ENCODE data around the gene CHRNA10.
"Not testable (repeated sequence)": the region's sequence is repeated elsewhere in the genome, so short reads cannot be mapped to it uniquely, and the experiment has no call there.

CHRNA10 gene

DNA sequence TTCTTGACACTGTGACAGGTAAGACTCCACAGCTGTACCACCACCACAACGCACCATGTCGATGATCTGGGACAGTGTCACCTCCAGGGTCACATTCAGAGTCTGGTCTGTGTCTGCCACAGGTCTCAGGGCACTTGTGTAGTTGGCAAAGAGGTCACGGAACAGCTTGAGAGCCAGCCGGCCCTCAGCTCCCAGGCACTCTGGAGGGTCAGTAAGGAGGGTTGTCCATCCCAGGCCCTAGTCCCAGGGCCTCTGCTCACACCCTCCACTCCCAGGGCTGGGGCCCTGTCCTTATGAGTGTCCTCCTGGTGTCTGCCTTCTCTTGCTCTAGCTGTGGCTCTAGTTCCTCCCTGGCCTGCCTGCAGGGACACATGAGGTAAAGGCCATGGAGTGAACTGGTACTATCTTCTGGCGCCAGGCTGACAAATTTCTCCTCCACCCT is 1.4 kb downstream of the CHRNA10 start:
- no peak overlapping the region for H3K4me3 Mint-ChIP-seq
- H3K9me3 Mint-ChIP-seq, result no peaks in the 10 kb centered on the region
- H3K27ac Mint-ChIP-seq, result no peak overlapping the region
- H3K4me1 Mint-ChIP-seq, result no peaks in the 10 kb centered on the region
- no peaks in the 10 kb centered on the region for H3K27me3 Mint-ChIP-seq
- H3K36me3 Mint-ChIP-seq, result peaks cover 18% of the 10 kb centered on the region

DNA sequence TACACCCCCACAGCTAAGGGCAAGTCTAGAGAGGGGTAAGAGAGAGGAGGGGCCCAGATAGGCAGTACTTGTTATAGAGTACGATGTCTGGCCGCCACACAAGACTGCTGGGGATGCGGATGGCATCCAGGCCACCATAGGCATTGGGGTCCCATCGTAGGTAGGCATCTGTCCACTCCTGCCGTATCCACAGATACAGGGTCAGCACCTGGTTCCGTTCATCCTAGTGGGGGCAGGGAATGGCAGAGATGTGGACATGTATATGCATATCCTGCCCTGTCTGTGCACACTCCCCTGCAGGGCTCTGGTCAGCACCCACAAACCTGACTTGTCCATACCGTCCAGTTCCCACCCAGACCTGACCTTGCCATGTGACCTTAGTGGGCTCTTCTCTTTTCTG is 2.1 kb downstream of the CHRNA10 start:
- Mint-ChIP-seq H3K36me3 (peaks cover 14% of the 10 kb centered on the region), H3K27ac (no peak overlapping the region), H3K27me3 (no peaks in the 10 kb centered on the region), H3K4me1 (no peaks in the 10 kb centered on the region), H3K9me3 (no peaks in the 10 kb centered on the region), H3K4me3 (no peak overlapping the region)

DNA sequence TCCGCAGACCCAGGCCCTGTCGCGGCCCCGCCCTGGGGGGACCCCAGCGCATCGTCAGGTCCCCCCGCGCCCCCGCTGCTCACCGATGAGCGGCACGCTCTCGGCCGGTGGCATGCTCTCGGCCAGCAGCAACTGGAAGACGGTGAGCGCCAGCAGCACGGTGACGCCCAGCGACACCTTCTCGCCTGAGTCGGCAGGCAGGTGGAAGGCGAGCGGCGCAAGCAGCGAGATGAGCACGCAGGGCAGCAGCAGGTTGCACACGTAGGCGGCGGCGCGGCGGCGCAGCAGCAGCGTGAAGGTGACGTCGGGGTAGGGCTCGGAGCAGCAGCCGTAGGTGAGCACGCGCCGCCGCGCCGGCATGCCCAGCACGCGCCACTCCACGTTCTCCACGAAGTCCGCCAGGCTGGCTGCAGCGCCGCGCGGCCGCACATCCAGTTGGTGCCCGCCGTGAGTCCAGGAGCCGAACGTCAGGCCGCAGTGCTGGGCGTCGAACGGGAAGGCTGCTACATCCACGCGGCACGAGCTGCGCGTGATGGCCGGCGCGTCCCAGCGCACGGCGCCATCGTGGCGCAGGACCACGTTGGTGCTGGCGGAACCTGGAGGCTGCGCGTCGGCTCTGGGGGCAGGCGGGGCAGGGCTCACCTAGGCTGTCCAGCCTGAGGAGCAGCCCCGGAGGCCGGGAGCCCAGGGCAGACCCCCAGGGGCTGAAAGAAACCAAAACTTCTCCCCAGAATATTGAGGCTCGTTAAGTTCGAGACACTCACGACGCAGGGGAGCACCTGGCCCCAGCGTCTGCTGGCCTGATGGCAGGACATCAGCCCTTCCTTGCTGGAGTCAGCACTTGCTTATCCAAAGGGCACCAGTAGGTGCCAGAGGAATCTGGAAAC is 3.8 kb downstream of the CHRNA10 start:
- no peak overlapping the region for H3K4me3 Mint-ChIP-seq
- H3K9me3 Mint-ChIP-seq, result no peaks in the 10 kb centered on the region
- H3K4me1 Mint-ChIP-seq, result no peaks in the 10 kb centered on the region
- H3K27ac Mint-ChIP-seq, result no peak overlapping the region
- H3K36me3 Mint-ChIP-seq, result peaks cover 12% of the 10 kb centered on the region
- H3K27me3 Mint-ChIP-seq, result no peaks in the 10 kb centered on the region

DNA sequence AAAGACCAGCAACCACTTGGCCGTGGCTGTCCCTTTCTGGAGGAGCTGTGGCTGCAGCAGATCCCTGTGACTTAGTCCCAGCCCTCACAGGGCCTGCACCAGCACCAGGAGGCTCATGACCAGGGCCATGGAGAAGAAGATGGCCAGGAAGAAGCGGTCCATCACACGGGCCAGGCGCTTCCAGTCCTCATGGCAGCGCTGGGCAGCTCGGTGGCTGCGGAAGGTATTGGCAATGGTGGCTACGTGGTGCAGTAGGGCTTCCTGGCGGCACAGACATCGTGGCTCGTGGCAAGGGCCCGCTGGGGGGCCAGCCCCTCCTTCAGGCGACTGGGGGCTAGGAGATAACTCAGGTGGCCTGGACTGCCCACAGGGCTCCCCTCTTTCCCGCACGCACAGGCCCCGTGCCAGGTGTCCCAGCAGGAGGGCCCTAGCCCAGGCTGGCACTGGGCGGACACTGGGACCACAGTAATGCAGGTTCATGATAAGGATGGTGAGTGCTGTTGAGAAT is 5.1 kb downstream of the CHRNA10 start:
- no peak overlapping the region for H3K27ac Mint-ChIP-seq
- no peaks in the 10 kb centered on the region for H3K9me3 Mint-ChIP-seq
- peaks cover 8% of the 10 kb centered on the region for H3K36me3 Mint-ChIP-seq
- no peak overlapping the region for H3K4me3 Mint-ChIP-seq
- no peaks in the 10 kb centered on the region for H3K27me3 Mint-ChIP-seq
- no peaks in the 10 kb centered on the region for H3K4me1 Mint-ChIP-seq

DNA sequence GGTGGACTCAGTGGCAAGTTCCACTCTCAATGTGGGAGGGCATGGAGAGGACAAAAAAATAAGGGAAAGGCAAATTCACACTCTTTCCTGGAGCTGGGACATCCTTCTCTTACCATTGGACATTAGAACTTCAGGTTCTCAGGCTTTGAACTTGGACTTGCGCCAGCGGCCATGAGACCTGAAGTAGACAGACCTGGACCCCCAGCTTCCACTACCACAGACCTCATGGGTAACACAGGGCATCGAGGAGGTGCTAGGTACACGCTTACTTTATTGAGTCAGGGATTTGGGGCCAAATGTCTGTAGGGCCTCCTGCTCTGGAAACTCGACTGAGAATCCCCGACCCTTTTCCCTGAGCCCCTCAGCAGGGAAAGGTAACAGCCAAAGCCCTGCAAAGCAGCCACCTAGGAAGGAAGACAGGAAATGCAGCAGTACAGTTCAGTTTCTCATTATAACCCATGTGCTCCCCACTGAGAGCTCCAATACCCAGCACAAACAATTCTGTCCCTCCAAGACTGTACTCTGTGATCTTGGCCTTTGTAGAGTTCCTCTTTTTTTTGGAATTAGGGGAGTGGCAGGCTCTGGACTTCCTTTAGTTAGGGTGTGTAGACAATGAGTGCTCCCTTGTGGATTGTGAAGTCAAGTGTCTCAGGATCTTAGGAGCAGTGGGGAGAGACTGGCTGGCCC is 5.7 kb downstream of the CHRNA10 start:
- Mint-ChIP-seq H3K27me3 (no peaks in the 10 kb centered on the region), H3K36me3 (peaks cover 8% of the 10 kb centered on the region), H3K4me3 (no peak overlapping the region), H3K27ac (no peak overlapping the region), H3K9me3 (no peaks in the 10 kb centered on the region), H3K4me1 (no peaks in the 10 kb centered on the region)

DNA sequence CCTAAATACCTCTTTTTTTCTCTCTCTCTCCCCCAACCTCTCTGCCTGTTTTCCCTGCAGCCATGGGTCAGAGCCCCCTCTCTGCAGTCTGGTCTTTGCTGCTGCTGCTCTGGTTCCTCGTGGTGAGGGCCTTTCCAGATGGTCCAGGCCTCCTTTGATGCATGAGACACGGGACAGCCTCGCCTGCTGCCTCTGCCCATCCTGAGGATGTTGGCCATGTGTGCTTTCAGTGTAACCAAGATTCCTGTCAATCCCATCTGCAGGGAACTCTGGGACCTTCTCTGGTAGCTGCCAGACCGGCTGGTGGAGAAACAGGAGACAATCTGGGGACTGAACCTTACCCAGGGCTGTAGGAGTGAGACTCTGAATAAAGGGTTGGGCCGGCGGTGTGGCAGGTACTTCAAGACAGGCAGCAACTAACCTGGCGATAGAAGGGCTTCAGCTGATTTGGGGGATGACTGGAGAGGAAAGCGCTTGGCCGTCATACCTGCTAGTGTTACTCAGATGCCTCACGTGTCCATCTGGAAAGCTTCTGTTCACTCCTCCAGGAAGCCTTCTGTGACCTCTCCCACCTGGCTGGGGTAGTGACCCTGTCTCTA is 7.1 kb downstream of the CHRNA10 start:
- Mint-ChIP-seq H3K4me3 (no peak overlapping the region), H3K27ac (no peak overlapping the region), H3K27me3 (no peaks in the 10 kb centered on the region), H3K9me3 (no peaks in the 10 kb centered on the region), H3K4me1 (no peaks in the 10 kb centered on the region), H3K36me3 (peaks cover 4% of the 10 kb centered on the region)

DNA sequence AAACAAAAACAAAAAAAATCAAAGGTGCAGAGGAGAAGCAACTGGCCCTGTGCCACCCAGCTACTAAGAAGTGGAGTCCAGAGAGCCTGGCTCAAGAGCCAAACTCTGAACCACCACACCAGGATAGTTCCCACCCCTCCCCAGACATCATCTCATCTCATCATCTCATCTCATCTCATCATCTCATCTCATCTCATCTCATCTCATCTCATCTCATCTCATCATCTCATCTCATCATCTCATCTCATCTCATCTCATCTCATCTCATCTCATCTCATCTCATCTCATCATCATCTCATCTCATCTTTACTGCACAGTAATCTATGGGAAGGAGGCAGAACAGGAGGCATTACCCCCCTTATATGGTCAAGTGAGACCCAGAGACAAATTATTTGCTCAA is 8.3 kb downstream of the CHRNA10 start:
- Mint-ChIP-seq H3K36me3 (no peaks in the 10 kb centered on the region), H3K4me3 (no peak overlapping the region), H3K27ac (no peak overlapping the region), H3K9me3 (no peaks in the 10 kb centered on the region), H3K4me1 (no peaks in the 10 kb centered on the region), H3K27me3 (no peaks in the 10 kb centered on the region)

DNA sequence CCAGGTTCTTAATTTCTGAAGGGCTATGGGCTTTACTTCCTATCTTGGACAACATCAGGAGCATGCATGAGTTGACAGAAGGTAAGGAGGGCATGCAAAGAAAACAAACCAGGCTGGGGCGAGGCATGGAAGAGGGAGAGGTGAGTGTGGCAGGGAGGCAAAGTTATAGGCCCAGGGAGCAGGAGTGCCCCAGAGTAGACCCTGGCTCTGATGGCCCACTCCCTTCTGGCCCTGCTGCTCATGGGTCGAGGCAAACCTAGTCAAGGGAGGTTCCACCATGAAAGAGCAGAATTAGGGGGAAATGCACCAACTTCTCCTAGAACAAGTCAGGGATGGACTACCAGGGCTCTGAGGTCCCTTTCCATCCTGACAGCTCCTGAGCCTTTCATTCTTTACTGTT is 10.2 kb downstream of the CHRNA10 start:
- Mint-ChIP-seq H3K36me3 (no peaks in the 10 kb centered on the region), H3K9me3 (no peaks in the 10 kb centered on the region), H3K4me1 (no peaks in the 10 kb centered on the region), H3K27me3 (no peaks in the 10 kb centered on the region), H3K27ac (no peak overlapping the region), H3K4me3 (no peak overlapping the region)

DNA sequence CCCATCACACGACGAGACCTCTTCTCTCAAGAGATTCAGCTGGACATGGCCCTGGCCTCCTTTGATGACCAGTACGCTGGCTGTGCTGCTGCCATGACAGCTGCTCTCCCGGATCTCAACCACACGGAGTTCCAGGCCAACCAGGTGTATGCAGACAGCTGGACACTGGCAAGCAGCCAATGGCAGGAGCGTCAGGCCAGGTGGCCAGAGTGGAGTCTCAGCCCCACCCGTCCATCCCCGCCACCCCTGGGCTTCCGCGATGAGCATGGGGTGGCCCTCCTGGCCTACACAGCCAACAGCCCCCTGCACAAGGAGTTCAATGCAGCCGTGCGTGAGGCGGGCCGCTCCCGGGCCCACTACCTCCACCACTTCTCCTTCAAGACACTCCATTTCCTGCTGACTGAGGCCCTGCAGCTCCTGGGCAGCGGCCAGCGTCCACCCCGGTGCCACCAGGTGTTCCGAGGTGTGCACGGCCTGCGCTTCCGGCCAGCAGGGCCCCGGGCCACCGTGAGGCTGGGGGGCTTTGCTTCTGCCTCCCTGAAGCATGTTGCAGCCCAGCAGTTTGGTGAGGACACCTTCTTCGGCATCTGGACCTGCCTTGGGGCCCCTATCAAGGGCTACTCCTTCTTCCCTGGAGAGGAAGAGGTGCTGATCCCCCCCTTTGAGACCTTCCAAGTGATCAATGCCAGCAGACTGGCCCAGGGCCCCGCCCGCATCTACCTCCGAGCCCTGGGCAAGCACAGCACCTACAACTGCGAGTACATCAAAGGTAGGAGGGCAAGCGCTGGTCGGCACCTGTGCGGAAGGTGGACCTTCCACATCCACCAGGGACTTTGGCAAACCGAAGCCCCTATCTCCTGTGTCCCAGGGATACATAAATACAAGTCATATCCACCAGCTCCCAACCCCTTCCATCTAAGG is 11.3 kb downstream of the CHRNA10 start:
- no peaks in the 10 kb centered on the region for H3K9me3 Mint-ChIP-seq
- H3K27ac Mint-ChIP-seq, result no peak overlapping the region
- H3K4me3 Mint-ChIP-seq, result no peak overlapping the region

DNA sequence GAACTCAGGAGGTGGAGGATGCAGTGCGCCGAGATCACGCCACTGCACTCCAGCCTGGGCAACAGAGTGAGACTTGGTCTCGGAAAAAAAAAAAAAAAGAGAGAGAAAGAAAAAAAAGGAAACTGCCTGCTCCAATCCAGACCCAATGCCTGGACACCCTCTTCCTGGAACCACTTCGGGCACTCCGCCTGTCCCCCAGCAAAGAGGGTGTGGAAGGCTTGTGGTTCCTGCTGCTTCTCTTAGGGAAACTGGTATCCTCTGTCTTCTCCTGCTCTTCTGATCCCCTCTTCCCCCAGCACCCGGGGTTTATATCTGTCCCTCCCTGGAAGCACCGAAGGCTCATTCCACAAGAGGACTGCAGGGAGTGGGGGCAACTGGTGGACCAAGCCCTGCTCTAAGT is 12.9 kb downstream of the CHRNA10 start:
- no peak overlapping the region for H3K27ac Mint-ChIP-seq
- H3K9me3 Mint-ChIP-seq, result no peaks in the 10 kb centered on the region
- H3K4me3 Mint-ChIP-seq, result no peak overlapping the region
- H3K36me3 Mint-ChIP-seq, result no peaks in the 10 kb centered on the region
- H3K27me3 Mint-ChIP-seq, result peaks cover 2% of the 10 kb centered on the region
- H3K4me1 Mint-ChIP-seq, result no peaks in the 10 kb centered on the region

More for the DNA sequence above, 11.3 kb downstream of the CHRNA10 start:
- Mint-ChIP-seq H3K4me1 (no peaks in the 10 kb centered on the region), H3K36me3 (no peaks in the 10 kb centered on the region), H3K27me3 (peaks cover 2% of the 10 kb centered on the region)

DNA sequence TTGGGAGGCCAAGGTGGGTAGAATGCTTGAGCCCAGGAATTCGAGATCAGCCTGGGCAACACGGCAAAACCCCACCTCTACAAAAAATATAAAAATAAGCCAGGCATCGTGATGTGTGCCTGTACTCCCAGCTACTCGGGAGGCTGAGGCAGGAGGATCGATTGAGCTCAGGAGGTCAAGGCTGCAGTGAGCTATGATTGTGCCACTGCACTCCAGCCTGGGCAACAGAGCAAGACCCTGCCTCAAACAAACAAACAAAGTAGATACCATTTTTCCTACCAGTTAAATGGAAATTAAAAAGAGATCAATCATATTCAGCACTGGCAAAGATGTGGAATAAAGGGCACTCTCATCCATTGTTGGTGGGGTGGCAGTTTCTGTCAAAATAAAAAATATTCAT is 13.9 kb downstream of the CHRNA10 start:
- H3K36me3 Mint-ChIP-seq, H3K4me3 Mint-ChIP-seq, H3K9me3 Mint-ChIP-seq, H3K4me1 Mint-ChIP-seq, H3K27ac Mint-ChIP-seq, H3K27me3 Mint-ChIP-seq: not testable (repeated sequence)

DNA sequence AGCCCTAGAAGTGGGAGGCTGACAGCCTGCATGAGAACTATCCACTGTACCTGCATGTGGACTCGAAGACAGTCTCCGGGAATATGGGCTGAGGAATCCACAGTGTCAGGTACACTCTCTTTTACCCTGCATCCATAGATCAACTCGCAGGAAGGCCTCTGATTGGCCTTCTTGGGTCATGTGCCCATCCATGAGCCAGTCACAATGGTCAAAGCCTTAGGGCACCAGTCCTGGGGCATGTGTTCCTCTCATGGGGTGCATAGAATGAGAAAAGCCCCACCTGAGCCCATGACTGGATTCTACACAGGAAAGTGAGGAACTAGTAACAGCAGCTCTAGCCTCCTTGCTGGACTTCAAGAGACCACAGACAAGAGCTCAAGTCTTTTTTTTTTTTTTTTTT is 15.6 kb downstream of the CHRNA10 start:
- H3K4me1 Mint-ChIP-seq, result no peaks in the 10 kb centered on the region
- H3K9me3 Mint-ChIP-seq, result no peaks in the 10 kb centered on the region
- no peak overlapping the region for H3K27ac Mint-ChIP-seq
- H3K4me3 Mint-ChIP-seq, result no peak overlapping the region
- H3K27me3 Mint-ChIP-seq, result peaks cover 6% of the 10 kb centered on the region
- no peaks in the 10 kb centered on the region for H3K36me3 Mint-ChIP-seq

DNA sequence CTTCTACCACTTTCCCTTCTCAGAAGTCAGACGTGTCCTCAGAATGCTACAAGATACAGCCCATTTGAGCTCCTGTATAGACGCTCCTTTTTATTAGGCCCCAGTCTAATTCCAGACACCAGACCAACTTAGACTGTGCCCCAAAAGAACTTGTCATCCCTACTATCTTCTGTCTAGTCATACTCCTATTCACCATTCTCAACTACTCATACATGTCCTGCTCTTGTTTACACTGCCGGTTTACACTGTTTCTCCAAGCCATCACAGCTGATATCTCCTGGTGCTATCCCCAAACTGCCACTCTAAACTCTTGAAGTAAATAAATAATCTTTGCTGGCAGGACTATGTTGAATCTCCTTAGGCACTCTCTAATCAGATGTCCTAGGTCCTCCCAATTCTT is 18.7 kb downstream of the CHRNA10 start:
- peaks cover 26% of the 10 kb centered on the region for H3K27me3 Mint-ChIP-seq
- not testable (repeated sequence) for H3K4me3 Mint-ChIP-seq, H3K27ac Mint-ChIP-seq, H3K9me3 Mint-ChIP-seq, H3K36me3 Mint-ChIP-seq, H3K4me1 Mint-ChIP-seq

DNA sequence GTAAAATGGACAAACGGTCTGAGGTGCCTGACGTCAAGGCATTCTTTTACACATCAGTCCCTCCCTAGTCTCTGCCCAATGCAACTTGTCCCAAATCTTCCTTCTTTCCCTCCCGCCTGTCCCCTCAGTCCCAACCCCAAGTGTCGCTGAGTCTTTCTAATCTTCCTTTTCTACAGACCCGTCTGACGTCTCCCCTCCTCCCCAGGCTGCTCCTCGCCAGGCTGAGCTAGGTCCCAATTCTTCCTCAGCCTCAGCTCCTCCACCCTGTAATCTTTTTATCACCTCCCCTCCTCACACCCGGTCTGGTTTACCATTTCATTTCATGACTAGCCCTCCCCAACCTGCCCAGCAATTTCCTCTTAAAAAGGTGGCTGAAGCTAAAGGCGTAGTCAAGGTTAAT is 21.8 kb downstream of the CHRNA10 start:
- not testable (repeated sequence) for H3K4me1 Mint-ChIP-seq
- peaks cover 26% of the 10 kb centered on the region for H3K27me3 Mint-ChIP-seq

DNA sequence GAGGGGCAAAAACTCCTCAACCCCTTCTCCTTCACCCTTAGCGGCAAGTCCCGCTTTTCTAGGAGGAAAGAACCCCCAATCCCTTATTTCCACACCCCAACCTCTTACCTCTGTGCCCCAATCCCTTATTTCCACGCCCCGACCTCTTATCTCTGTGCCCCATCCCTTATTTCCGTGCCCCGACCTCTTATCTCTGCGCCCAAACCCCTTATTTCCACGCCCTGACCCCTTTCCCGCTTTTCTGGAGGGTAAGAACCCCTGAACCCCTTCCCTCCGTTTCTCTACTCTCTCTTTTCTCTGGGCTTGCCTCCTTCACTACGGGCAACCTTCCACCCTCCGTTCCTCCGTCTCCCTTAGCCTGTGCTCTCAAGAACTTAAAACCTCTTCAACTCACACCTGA is 22.3 kb downstream of the CHRNA10 start:
- not testable (repeated sequence) for H3K9me3 Mint-ChIP-seq, H3K36me3 Mint-ChIP-seq, H3K4me1 Mint-ChIP-seq, H3K4me3 Mint-ChIP-seq, H3K27ac Mint-ChIP-seq
- peaks cover 26% of the 10 kb centered on the region for H3K27me3 Mint-ChIP-seq

More for the DNA sequence above, 21.8 kb downstream of the CHRNA10 start:
- not testable (repeated sequence) for H3K9me3 Mint-ChIP-seq, H3K4me3 Mint-ChIP-seq, H3K36me3 Mint-ChIP-seq, H3K27ac Mint-ChIP-seq
